ENCODE data around the gene FAM110D. TPM values are rescaled to one million over a fixed set of nuclear protein-coding genes. Genes with fewer than 3 reads are reported as not detected.

The FAM110D gene
- total and polyA plus RNA-seq, 2 experiments from 2014 or later = 0.24 to 0.39 TPM

- no peak for TF ChIP-seq ZNF462 (CRISPR knock-in tag; IDR thresholded peaks at IDR 0.05)
- TF ChIP-seq ZNF331 (CRISPR knock-in tag; IDR thresholded peaks at IDR 0.05; ENCODE audit: low read depth) = no peak
- TF ChIP-seq ETS1 (IDR thresholded peaks at IDR 0.05) = no peak
- no peak for TF ChIP-seq POLR2AphosphoS5 (IDR thresholded peaks at IDR 0.05; ENCODE audit: low read depth)
- no peak for TF ChIP-seq ZNF114 (CRISPR knock-in tag; IDR thresholded peaks at IDR 0.05)
These were observed 41.5 kb downstream of the FAM110D start (continued) for GRCh38 chr1:26200413-26200812.

- no peak overlapping the region for H3K4me3 ChIP-seq
- no peaks in the 10 kb centered on the region for H3K27me3 ChIP-seq (ENCODE audit: insufficient read depth)
- H3F3A ChIP-seq (replicated peaks; ENCODE audit: low read depth) = no peaks in the 10 kb centered on the region
- Mint-ChIP-seq H3K4me3 (no peak overlapping the region), H3K27me3 (ENCODE audit: insufficient read depth, low read depth, poor library complexity) (peaks cover 26% of the 10 kb centered on the region), H3K36me3 (ENCODE audit: low read depth) (no peaks in the 10 kb centered on the region), H3K27ac (no peak overlapping the region), H3K9me3 (no peaks in the 10 kb centered on the region), H3K4me1 (peaks cover 23% of the 10 kb centered on the region)
- peak; percentile 16 for ATAC-seq
- H3K9me2 ChIP-seq (ENCODE audit: insufficient read depth) = no peaks in the 10 kb centered on the region
- H3K4me2 ChIP-seq = no peak overlapping the region
- no peaks in the 10 kb centered on the region for H3K36me3 ChIP-seq (ENCODE audit: insufficient read depth)
- H3K27ac ChIP-seq (ENCODE audit: low read depth) = no peak overlapping the region
- H3K79me2 ChIP-seq (replicated peaks; ENCODE audit: insufficient read depth) = no peaks in the 10 kb centered on the region
- H4K20me1 ChIP-seq (replicated peaks; ENCODE audit: insufficient read depth) = no peaks in the 10 kb centered on the region
- H3K4me1 ChIP-seq (ENCODE audit: insufficient read depth) = no peaks in the 10 kb centered on the region
- peak; percentile 58 for DNase-seq (ENCODE audit: low spot score)
- no peak overlapping the region for H2AFZ ChIP-seq
- TF ChIP-seq ZNF114 (CRISPR knock-in tag; IDR thresholded peaks at IDR 0.05) = no peak
- no peak for TF ChIP-seq EZH2phosphoT487 (IDR thresholded peaks at IDR 0.05; ENCODE audit: unreplicated experiment)
- no peak for TF ChIP-seq POLR2AphosphoS5 (IDR thresholded peaks at IDR 0.05; ENCODE audit: low read depth)
- no peak for TF ChIP-seq STAT1 (IDR thresholded peaks at IDR 0.05; ENCODE audit: unreplicated experiment)
- peak; percentile 72 for TF ChIP-seq JUNB (IDR thresholded peaks at IDR 0.05; ENCODE audit: unreplicated experiment)
- TF ChIP-seq CREB1 (CRISPR knock-in tag; IDR thresholded peaks at IDR 0.05; ENCODE audit: low read depth) = no peak
- no peak for TF ChIP-seq ZNF331 (CRISPR knock-in tag; IDR thresholded peaks at IDR 0.05; ENCODE audit: low read depth)
- TF ChIP-seq REST (IDR thresholded peaks at IDR 0.05; ENCODE audit: unreplicated experiment) = no peak
- TF ChIP-seq CTCF (conservative IDR thresholded peaks at IDR 0.05; ENCODE audit: low read depth in 2 of 2) = peak; percentile 36 to 72; a peak in 2 of 4 replicates
- TF ChIP-seq EZH2 (IDR thresholded peaks at IDR 0.05; ENCODE audit: low read depth, unreplicated experiment) = no peak
These were observed 44.9 kb downstream of the FAM110D start for GRCh38 chr1:26203642-26204318.
